ENCODE results near the gene KRT9.

KRT9 gene

GRCh38 chr17:41599680-41600079 is 27.8 kb upstream of the KRT9 start:
- DNase-seq (ENCODE audit: extremely low spot score) = no peak
- POLR2A ChIA-PET = no interaction called here
- TF ChIP-seq PKNOX1 (IDR thresholded peaks at IDR 0.05) = no peak
- no peak for TF ChIP-seq FOXM1 (IDR thresholded peaks at IDR 0.05; ENCODE audit: borderline replicate concordance)
- TF ChIP-seq SP1 (IDR thresholded peaks at IDR 0.05) = no peak
- TF ChIP-seq BHLHE40 (IDR thresholded peaks at IDR 0.05; ENCODE audit: borderline replicate concordance) = no peak
- no peak for TF ChIP-seq ARNT (IDR thresholded peaks at IDR 0.05)
- no peak for TF ChIP-seq ELF4 (IDR thresholded peaks at IDR 0.05)
- TF ChIP-seq SUZ12 (IDR thresholded peaks at IDR 0.05) = no peak
- no peak for TF ChIP-seq CTBP1 (IDR thresholded peaks at IDR 0.05; ENCODE audit: borderline replicate concordance)
- TF ChIP-seq ZNF384 (IDR thresholded peaks at IDR 0.05) = no peak
- TF ChIP-seq FOXK2 (IDR thresholded peaks at IDR 0.05) = no peak
- TF ChIP-seq TARDBP (IDR thresholded peaks at IDR 0.05) = no peak
- TF ChIP-seq LEF1 (IDR thresholded peaks at IDR 0.05; ENCODE audit: borderline replicate concordance) = no peak
- no peak for TF ChIP-seq NFRKB (IDR thresholded peaks at IDR 0.05)
- TF ChIP-seq HDGF (IDR thresholded peaks at IDR 0.05; ENCODE audit: borderline replicate concordance) = no peak
- no peak for TF ChIP-seq L3MBTL2 (conservative IDR thresholded peaks at IDR 0.05)
- CTCF ChIA-PET = no interaction called here

- ChIA-PET POLR2A (no interaction called here), CTCF (interaction anchor here (0.6 to 1.4 kb wide), 2 partner anchors 53 to 96 kb away, joined by 3 to 4 read pairs; no protein-coding TSS in a partner anchor)
- no peak for DNase-seq (ENCODE audit: extremely low spot score)
- no peak for TF ChIP-seq PKNOX1 (IDR thresholded peaks at IDR 0.05)
- TF ChIP-seq ZNF384 (IDR thresholded peaks at IDR 0.05) = no peak
- TF ChIP-seq BHLHE40 (IDR thresholded peaks at IDR 0.05; ENCODE audit: borderline replicate concordance) = no peak
Observed at GRCh38 chr17:41595585-41595984, 23.7 kb upstream of the KRT9 start.

- no peak for TF ChIP-seq LEF1 (IDR thresholded peaks at IDR 0.05; ENCODE audit: borderline replicate concordance)
- TF ChIP-seq SP1 (IDR thresholded peaks at IDR 0.05) = no peak
- no peak for TF ChIP-seq FOXM1 (IDR thresholded peaks at IDR 0.05; ENCODE audit: borderline replicate concordance)
- no peak for TF ChIP-seq FOXA1 (IDR thresholded peaks at IDR 0.05)
- TF ChIP-seq ELF4 (IDR thresholded peaks at IDR 0.05) = no peak
- no peak for TF ChIP-seq ARNT (IDR thresholded peaks at IDR 0.05)
- TF ChIP-seq L3MBTL2 (conservative IDR thresholded peaks at IDR 0.05) = no peak
- TF ChIP-seq BHLHE40 (IDR thresholded peaks at IDR 0.05; ENCODE audit: borderline replicate concordance) = no peak
- no peak for TF ChIP-seq NFRKB (IDR thresholded peaks at IDR 0.05)
- ChIA-PET CTCF (no interaction called here), POLR2A (no interaction called here)
- no peak for DNase-seq (ENCODE audit: extremely low spot score)
Observed at GRCh38 chr17:41594363-41594915, 22.6 kb upstream of the KRT9 start.

GRCh38 chr17:41593306-41593981 is 21.6 kb upstream of the KRT9 start:
- DNase-seq (ENCODE audit: extremely low spot score) = no peak
- TF ChIP-seq TARDBP (IDR thresholded peaks at IDR 0.05) = no peak
- TF ChIP-seq PKNOX1 (IDR thresholded peaks at IDR 0.05) = no peak
- no peak for TF ChIP-seq LEF1 (IDR thresholded peaks at IDR 0.05; ENCODE audit: borderline replicate concordance)
- TF ChIP-seq FOXM1 (IDR thresholded peaks at IDR 0.05; ENCODE audit: borderline replicate concordance) = no peak
- no peak for TF ChIP-seq ARNT (IDR thresholded peaks at IDR 0.05)
- TF ChIP-seq L3MBTL2 (conservative IDR thresholded peaks at IDR 0.05) = no peak
- TF ChIP-seq FOXA1 (IDR thresholded peaks at IDR 0.05) = no peak
- no peak for TF ChIP-seq SUZ12 (IDR thresholded peaks at IDR 0.05)
- ChIA-PET CTCF (interaction anchor here (1.4 kb wide), 1 partner anchor 45 kb away, joined by 3 read pairs; no protein-coding TSS in a partner anchor), POLR2A (interaction anchor here (0.8 kb wide), 1 partner anchor 14 kb away, joined by 3 read pairs; no protein-coding TSS in a partner anchor)

- ChIA-PET POLR2A (no interaction called here), CTCF (interaction anchor here (1.4 kb wide), 1 partner anchor 44 kb away, joined by 3 read pairs; no protein-coding TSS in a partner anchor)
- no peak for DNase-seq (ENCODE audit: extremely low spot score)
- TF ChIP-seq SUZ12 (IDR thresholded peaks at IDR 0.05) (no peak), HDGF (IDR thresholded peaks at IDR 0.05; ENCODE audit: borderline replicate concordance) (no peak), PKNOX1 (IDR thresholded peaks at IDR 0.05) (no peak), ELF4 (IDR thresholded peaks at IDR 0.05) (no peak), LEF1 (IDR thresholded peaks at IDR 0.05; ENCODE audit: borderline replicate concordance) (no peak), TARDBP (IDR thresholded peaks at IDR 0.05) (no peak), SP1 (IDR thresholded peaks at IDR 0.05) (no peak), FOXA1 (IDR thresholded peaks at IDR 0.05) (no peak), ARNT (IDR thresholded peaks at IDR 0.05) (no peak), NFRKB (IDR thresholded peaks at IDR 0.05) (no peak), L3MBTL2 (conservative IDR thresholded peaks at IDR 0.05) (no peak), ZNF384 (IDR thresholded peaks at IDR 0.05) (no peak), BHLHE40 (IDR thresholded peaks at IDR 0.05; ENCODE audit: borderline replicate concordance) (no peak), FOXM1 (IDR thresholded peaks at IDR 0.05; ENCODE audit: borderline replicate concordance) (no peak), CTBP1 (IDR thresholded peaks at IDR 0.05; ENCODE audit: borderline replicate concordance) (no peak), FOXK2 (IDR thresholded peaks at IDR 0.05) (no peak)
Observed at GRCh38 chr17:41592601-41593305, 20.9 kb upstream of the KRT9 start.

All from HEK293T (cell line).